LoVo (cell line): Measurements from ENCODE around the gene SCUBE2.
A peak's percentile ranks its signal among the peaks of the same experiment; 100 is the strongest.
"Not testable (repeated sequence)": the region's sequence is repeated elsewhere in the genome, so short reads cannot be mapped to it uniquely, and the experiment has no call there.

Experiments
- DNase-seq: peaks from one replicate; pipeline ENCODE4 v3.0.0-alpha.2; 2016; ENCODE audit warnings: low spot score

SCUBE2 gene

GRCh38 chr11:9042488-9042887 lies 48.9 kb downstream of the SCUBE2 start:
- DNase-seq: no peak

- no peak for DNase-seq
These were observed 49.7 kb downstream of the SCUBE2 start for GRCh38 chr11:9041747-9042146.

- DNase-seq: no peak
These were observed 51.0 kb downstream of the SCUBE2 start for GRCh38 chr11:9040410-9040809.

GRCh38 chr11:9039863-9040262 lies 51.5 kb downstream of the SCUBE2 start:
- DNase-seq: no peak

GRCh38 chr11:9039198-9039597 lies 52.2 kb downstream of the SCUBE2 start:
- DNase-seq: peak; percentile 59

GRCh38 chr11:9038541-9038940 lies 52.9 kb downstream of the SCUBE2 start:
- DNase-seq: no peak

- no peak for DNase-seq
These were observed 53.4 kb downstream of the SCUBE2 start for GRCh38 chr11:9037963-9038362.

- DNase-seq: no peak
These were observed 54.2 kb downstream of the SCUBE2 start for GRCh38 chr11:9037046-9037780.

GRCh38 chr11:9030601-9031000 lies 60.8 kb downstream of the SCUBE2 start:
- DNase-seq: no peak

- no peak for DNase-seq
These were observed 62.0 kb downstream of the SCUBE2 start for GRCh38 chr11:9029422-9029821.

- DNase-seq: no peak
These were observed 62.8 kb downstream of the SCUBE2 start for GRCh38 chr11:9028581-9028980.

- DNase-seq: no peak
These were observed 66.1 kb downstream of the SCUBE2 start for GRCh38 chr11:9025101-9025850.

- no peak for DNase-seq
These were observed 68.3 kb downstream of the SCUBE2 start for GRCh38 chr11:9022961-9023680.

- no peak for DNase-seq
These were observed 70.5 kb downstream of the SCUBE2 start for GRCh38 chr11:9020916-9021315.

GRCh38 chr11:9019861-9020260 lies 71.5 kb downstream of the SCUBE2 start:
- DNase-seq: no peak

GRCh38 chr11:9017773-9018172 lies 73.6 kb downstream of the SCUBE2 start:
- no peak for DNase-seq

GRCh38 chr11:9016916-9017642 lies 74.3 kb downstream of the SCUBE2 start:
- no peak for DNase-seq

GRCh38 chr11:9015677-9016076 lies 75.7 kb downstream of the SCUBE2 start:
- peak; percentile 79 for DNase-seq

- no peak for DNase-seq
These were observed 76.6 kb downstream of the SCUBE2 start for GRCh38 chr11:9014826-9015225.

- DNase-seq: no peak
These were observed 78.0 kb downstream of the SCUBE2 start for GRCh38 chr11:9013373-9013772.

- not testable (repeated sequence) for DNase-seq
These were observed 81.9 kb downstream of the SCUBE2 start for GRCh38 chr11:9009538-9009937.

- DNase-seq: no peak
These were observed 82.7 kb downstream of the SCUBE2 start for GRCh38 chr11:9008661-9009060.
